HEK293T (cell line): Measurements from ENCODE around the gene LTA4H.

Experiments
- ARNT ChIP-seq: fragments of 450-650 bp; IDR thresholded peaks from 2 replicates; pipeline ENCODE4 v1.6.1; 2017; ENCODE audit warnings: mild to moderate bottlenecking
- BHLHE40 ChIP-seq: fragments of 450-650 bp; IDR thresholded peaks from 2 replicates; pipeline ENCODE4 v1.6.1; 2016; ENCODE audit warnings: mild to moderate bottlenecking, moderate library complexity, borderline replicate concordance
- ELF4 ChIP-seq: fragments of 450-650 bp; IDR thresholded peaks from 2 replicates; pipeline ENCODE4 v1.6.1; 2017; ENCODE audit warnings: antibody characterized with exemption
- FOXA1 ChIP-seq: fragments of 450-650 bp; IDR thresholded peaks from 2 replicates; pipeline ENCODE4 v1.6.1; 2016; ENCODE audit warnings: mild to moderate bottlenecking
- SP1 ChIP-seq: fragments of 450-650 bp; IDR thresholded peaks from 2 replicates; pipeline ENCODE4 v1.6.1; 2017
- SUZ12 ChIP-seq: fragments of 450-650 bp; IDR thresholded peaks from 2 replicates; pipeline ENCODE4 v1.6.1; 2016; ENCODE audit warnings: mild to moderate bottlenecking
- TARDBP ChIP-seq: fragments of 450-650 bp; IDR thresholded peaks from 2 replicates; pipeline ENCODE4 v1.6.1; 2016
- ZNF384 ChIP-seq: fragments of 450-650 bp; IDR thresholded peaks from 2 replicates; pipeline ENCODE4 v1.6.1; 2016
- TF ChIP-seq, protein P1 (sequence below): fragments of 450-650 bp; IDR thresholded peaks from 2 replicates; pipeline ENCODE4 v1.6.1; 2016

DNA sequence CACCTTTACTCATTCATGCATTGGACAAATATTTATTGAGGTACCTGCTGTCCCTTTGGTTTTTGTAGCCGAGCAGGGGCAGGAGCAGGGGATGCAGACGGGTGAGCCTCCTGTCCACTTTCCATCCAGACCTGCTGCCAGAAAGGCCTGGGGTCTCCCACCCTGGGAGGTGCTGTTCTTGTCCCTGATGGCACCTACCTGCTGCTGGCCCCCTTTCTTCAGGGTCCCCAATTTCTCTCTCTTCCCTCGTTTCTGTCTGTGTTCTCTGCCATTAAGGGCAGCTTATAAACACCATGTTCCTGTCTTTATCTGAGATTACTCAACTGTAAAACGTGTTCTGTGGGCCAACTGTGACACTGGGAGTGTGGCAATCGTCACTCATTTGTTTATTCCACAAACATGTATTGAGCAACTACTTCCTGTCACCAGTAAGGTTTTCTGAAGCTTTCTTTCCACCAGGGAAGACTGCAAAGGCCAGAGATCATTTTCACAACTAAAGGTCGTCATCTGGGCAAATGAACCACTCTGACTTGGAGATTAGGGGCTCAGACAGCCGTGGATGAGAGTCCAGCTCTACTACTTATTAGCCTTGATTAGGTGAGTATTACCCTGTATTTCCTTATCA, 39.2 kb downstream of the LTA4H start, which contains the start of gene HAL:
- TF ChIP-seq FOXA1, result no peak
- TF ChIP-seq SP1, result no peak
- TF ChIP-seq ELF4, result no peak
- no peak for TF ChIP-seq ARNT
- no peak for TF ChIP-seq ZNF384
- TF ChIP-seq SUZ12, result no peak
- no peak for TF ChIP-seq TARDBP
- no peak for TF ChIP-seq BHLHE40
- TF ChIP-seq, protein P1, sequence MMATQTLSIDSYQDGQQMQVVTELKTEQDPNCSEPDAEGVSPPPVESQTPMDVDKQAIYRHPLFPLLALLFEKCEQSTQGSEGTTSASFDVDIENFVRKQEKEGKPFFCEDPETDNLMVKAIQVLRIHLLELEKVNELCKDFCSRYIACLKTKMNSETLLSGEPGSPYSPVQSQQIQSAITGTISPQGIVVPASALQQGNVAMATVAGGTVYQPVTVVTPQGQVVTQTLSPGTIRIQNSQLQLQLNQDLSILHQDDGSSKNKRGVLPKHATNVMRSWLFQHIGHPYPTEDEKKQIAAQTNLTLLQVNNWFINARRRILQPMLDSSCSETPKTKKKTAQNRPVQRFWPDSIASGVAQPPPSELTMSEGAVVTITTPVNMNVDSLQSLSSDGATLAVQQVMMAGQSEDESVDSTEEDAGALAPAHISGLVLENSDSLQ, result no peak
